ENCODE results near the gene CCNQ.

- TF ChIP-seq CTCF (IDR thresholded peaks at IDR 0.05; ENCODE audit: borderline replicate concordance, extremely low read depth, low read length, poor library complexity, severe bottlenecking) (no peak), EZH2 (IDR thresholded peaks at IDR 0.05; ENCODE audit: borderline replicate concordance, low read depth, low read length, severe bottlenecking) (no peak)
Measured at GRCh38 chrX:153642655-153643430, 43.9 kb upstream of the CCNQ start.
